Tibial nerve (tissue), 4 donors: ENCODE measurements around the gene PLA2G4D.

Experiments
- CTCF ChIP-seq, 5 experiments: fragments of 200-600 bp in 3 of 5; fragments of 450-650 bp in 2 of 5; sonication (generic) in 3 of 5; IDR thresholded peaks; one replicate each; pipeline ENCODE4 v1.5.1; 2016 to 2019; ENCODE audit warnings: antibody characterized with exemption in 5 of 5, mild to moderate bottlenecking in 3 of 5, moderate library complexity in 2 of 5
- EP300 ChIP-seq, 2 donors: sonication (generic); formaldehyde crosslinking; IDR thresholded peaks; one replicate each; pipeline ENCODE4 v1.6.1; 2017; ENCODE audit warnings: antibody characterized with exemption in 2 of 2, mild to moderate bottlenecking in 1 of 2
- POLR2A ChIP-seq, 2 donors: fragments of 450-650 bp; IDR thresholded peaks; one replicate each; pipeline ENCODE4 v1.6.1; 2017; ENCODE audit warnings: antibody characterized with exemption in 2 of 2, mild to moderate bottlenecking in 2 of 2, moderate library complexity in 2 of 2

- TF ChIP-seq CTCF (IDR thresholded peaks at IDR 0.05), result no peak
- TF ChIP-seq POLR2A (IDR thresholded peaks at IDR 0.05), result no peak
- TF ChIP-seq EP300 (IDR thresholded peaks at IDR 0.05), result no peak
Observed at GRCh38 chr15:42118650-42119445, 24.5 kb upstream of the PLA2G4D start.
